HG02852 (cell line): ENCODE measurements around the gene TRAF3.
"Not testable (repeated sequence)": the region's sequence is repeated elsewhere in the genome, so short reads cannot be mapped to it uniquely, and the experiment has no call there.

Experiments used
- ATAC-seq: cut with Tn5 transposase; IDR thresholded peaks from one replicate; pipeline ENCODE4 v1.9.1; 2021; ENCODE audit warnings: mild to moderate bottlenecking, moderate library complexity; ENCODE audit not compliant: unreplicated experiment

TRAF3 gene

DNA sequence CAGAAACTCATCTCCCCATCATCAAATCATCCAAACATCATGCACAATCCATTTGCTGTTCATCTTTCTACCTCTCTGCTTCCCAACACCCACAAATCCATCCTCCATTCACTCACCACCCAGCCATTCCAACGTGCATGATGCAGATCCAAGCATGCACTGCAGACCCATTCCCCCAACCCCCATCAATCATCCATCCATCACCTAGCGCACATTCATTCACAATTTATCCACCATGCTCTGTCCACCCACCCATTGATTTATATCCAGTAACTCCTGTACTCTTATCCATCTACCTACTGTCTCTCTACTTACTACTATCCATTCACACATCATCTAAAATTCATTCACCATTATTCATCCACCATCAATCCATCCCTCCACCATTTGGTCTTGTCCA, 141.2 kb downstream of the TRAF3 start:
- ATAC-seq, result no peak

- no peak for ATAC-seq
Observed at GRCh38 chr14:102920273-102920997, 143.2 kb downstream of the TRAF3 start.

GRCh38 chr14:102920998-102921304, 143.7 kb downstream of the TRAF3 start:
- ATAC-seq, result no peak

DNA sequence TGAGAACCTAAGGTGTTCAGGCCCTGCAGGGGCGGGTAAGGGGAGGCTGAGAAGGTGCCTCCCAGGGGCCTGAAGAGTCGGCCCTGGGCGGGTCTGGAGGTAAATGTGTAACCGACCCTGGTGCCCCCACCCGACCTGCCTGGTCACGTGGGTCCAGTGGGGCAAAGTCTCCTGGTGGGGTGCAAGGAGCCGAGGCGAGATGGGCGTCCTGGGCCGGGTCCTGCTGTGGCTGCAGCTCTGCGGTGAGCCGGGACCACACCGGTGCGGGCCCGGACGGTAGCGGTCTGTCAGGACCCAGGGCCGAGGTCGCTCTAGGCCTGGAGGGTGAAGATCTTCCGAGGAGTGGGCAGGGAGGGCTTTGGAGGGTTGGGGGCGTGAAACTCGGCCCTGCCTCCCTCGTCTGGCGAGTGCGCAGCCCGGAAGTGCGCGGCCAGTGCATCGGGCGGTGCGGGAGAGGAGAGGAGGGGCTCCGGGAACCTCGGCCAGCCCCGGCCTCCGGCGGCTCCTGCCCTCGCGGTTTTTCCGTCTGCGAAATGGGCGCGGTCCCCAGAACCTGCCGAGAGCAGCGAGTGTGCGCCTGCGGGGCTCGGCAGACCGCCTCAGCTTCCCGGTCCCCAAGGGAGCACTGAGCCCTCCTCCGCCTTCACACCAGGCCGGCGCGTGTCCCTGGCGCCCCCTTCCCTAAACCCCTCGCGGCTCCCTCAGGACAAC, 145.4 kb downstream of the TRAF3 start, which contains the start of gene AMN:
Gene AMN (plus strand): TSS at position 174 of the 711 bp plus-strand sequence. CDS start 26 bp downstream, at position 200.
- ATAC-seq, result no peak

DNA sequence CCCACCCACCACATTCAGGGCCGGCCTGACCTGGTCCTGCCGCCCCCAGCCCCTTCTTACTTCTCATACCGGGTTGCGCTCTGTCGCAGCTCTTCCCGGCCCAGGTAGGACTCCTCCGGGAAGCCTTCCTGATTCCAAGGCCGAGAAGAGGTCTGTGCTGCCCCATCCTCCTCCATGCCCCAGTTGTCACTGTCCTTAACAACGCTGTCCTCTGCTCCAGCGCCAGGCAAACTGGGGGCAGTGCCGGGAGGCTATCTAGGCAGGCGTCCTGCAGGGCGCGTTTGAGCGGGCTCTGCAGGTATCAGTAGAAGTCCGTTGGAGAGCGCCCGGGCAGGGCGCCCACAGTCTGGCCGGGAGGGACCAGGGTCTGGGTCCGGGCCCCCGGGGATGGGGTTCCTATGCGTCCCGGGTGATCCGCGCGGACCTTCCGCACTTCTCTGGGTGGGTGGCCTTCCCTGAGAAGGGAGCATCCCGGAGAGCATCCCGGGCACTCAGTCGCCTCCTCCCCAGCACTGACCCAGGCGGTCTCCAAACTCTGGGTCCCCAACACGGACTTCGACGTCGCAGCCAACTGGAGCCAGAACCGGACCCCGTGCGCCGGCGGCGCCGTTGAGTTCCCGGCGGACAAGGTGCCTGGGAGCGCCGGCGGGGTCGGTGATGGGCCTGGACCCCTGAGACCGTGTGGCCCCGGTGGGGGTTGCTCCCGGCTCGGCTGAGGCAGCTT, 146.1 kb downstream of the TRAF3 start:
- no peak for ATAC-seq

DNA sequence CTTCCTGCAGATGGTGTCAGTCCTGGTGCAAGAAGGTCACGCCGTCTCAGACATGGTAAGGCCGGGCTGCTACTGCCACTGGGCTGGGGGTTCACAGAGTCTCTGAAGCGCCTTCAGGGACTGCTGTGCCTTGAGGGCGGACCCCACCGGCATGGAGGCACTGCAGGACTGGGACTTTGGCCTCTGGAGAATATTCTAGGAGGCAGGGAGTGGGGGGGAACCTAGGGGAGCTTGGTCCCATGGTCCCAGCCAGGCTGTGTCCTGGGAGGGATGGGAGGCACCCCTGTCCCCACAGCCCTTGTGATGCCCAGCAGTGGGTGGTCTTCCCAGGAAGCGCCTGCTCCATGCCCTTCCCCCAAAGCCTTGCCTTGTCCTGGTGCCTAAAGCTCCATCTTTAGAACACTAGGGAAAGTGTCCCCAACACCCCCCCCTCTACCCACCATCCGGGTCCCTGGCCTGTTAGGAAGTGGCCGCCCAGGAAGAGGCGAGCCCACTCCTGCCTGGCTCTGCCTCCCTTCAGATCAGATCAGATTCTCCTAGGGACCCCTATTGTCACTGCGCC, 146.8 kb downstream of the TRAF3 start:
- ATAC-seq, result no peak

- no peak for ATAC-seq
Observed at GRCh38 chr14:102924632-102925588, 147.7 kb downstream of the TRAF3 start.

DNA sequence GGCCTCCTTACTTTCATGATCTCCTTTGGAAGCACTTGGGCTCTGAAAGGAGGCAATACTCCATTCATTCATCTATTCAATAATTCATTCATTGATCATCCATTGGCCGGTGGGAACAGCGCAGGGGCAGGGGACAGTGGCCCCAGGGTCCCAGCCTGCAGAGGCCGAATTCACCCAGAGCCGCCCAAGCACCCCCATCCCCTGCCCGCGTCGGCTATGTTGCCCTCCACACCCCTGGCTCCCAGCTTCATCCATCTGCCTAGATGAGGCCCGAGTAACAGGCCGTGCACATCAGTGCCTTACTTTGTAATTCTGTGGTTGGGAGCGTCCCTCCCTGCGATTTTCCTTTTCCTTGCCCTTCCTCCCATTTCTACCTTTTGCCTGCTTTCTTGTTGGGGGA, 148.4 kb downstream of the TRAF3 start:
- no peak for ATAC-seq

GRCh38 chr14:102926104-102926503, 148.9 kb downstream of the TRAF3 start:
- ATAC-seq, result no peak

DNA sequence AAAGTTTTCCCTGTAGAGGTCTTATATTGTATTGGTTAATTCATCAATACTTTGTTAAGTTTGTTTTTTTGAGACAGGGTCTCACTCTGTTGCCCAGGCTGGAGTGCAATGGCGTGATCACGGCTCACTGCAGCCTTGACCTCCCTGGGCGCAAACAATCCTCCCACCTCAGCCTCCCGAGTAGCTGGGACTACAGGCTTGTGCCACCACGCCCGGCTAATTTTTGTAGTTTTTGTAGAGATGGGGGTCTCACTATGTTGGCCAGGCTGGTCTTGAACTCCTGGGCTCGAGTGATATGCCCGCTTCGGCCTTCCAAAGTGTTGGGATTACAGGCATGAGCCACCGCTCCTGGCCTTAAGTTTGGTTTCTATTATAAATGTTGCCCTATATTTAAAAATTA, 149.6 kb downstream of the TRAF3 start:
- ATAC-seq, result not testable (repeated sequence)

DNA sequence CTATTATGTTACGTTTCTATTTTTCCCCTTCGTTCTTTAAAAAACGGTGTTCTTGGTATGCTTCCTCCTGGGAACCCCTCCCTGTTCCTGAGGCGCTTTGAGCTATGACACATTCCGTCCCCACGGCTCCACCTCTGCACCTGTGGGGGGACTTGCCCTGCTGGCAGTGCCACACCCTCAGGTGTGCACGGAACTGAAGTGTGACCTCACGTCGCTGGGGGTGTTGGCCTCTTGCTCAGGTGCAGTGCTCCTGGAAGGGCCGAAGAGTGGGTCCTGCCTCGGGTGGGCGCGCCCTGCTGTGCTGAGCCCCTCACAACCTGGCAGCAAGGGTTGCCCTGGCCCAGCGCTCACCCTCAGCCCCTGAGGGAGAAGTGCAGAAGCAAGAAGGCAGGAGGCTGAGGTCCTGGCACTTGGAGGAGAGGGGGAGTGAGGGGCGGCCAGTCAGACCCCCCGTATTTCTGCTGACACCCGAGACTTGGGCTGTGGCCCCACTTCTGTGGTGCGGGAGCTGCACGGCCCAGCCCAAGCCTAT, 150.2 kb downstream of the TRAF3 start:
- ATAC-seq, result no peak

GRCh38 chr14:102927878-102928411, 150.7 kb downstream of the TRAF3 start:
- ATAC-seq, result no peak

GRCh38 chr14:102928412-102929240, 151.4 kb downstream of the TRAF3 start:
- ATAC-seq, result no peak

- no peak for ATAC-seq
Observed at GRCh38 chr14:102929241-102930137, 152.2 kb downstream of the TRAF3 start.

- no peak for ATAC-seq
Observed at GRCh38 chr14:102930138-102930752, 153.0 kb downstream of the TRAF3 start.

DNA sequence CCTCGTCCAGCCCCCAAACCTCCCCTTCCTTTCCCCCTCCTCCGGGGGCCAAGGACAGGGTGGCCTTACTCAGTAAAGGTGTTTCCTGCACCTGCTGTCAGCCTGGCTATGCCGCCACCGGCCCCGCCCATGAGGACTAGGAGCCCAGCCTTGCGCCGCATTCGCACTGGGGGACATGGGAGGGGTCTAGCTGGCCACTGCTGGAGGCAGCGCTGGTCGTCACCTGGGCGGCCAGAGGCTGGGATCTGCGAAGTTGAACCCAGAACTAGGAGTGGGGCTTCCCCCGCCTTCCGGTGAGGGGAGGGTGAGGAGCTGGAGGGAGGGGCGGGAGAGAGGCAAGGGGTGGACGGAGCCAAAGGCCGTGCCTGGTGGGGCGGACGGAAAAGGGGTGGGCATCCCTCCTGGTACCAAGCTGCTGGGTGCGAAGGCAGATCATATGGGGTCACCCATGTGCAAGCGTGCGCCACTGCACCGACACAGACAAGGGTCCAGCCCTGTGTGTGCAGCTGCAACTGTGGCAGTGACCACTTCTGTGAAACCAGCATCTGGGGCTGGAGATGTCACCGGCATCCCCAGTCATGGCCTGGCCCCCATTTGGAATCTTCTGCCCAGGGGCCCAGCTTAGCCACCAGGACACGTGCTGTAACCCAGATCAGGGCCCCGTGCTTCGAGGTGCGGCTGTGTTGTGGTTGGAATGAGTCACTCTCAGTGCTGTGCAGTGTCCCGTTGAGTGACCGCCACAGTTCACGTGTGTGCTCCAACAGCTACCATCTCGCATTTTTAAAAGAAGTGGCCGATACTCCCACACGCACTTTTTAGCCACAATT, 153.7 kb downstream of the TRAF3 start:
- no peak for ATAC-seq
